PC-3 (cell line): ENCODE measurements around the gene KIF7.

Source experiments
- EZH2 ChIP-seq: fragments of 300-600 bp; sonication (generic); IDR thresholded peaks from one replicate; pipeline ENCODE4 v1.6.1; 2017; ENCODE audit warnings: antibody characterized with exemption, mild to moderate bottlenecking, low read length; ENCODE audit not compliant: unreplicated experiment
- TF ChIP-seq, protein P1 (sequence below): fragments of 300-600 bp; sonication (generic); conservative IDR thresholded peaks from 2 replicates; pipeline ENCODE4 v1.5.1; 2017; ENCODE audit warnings: antibody characterized with exemption, low read depth, mild to moderate bottlenecking, low read length

DNA sequence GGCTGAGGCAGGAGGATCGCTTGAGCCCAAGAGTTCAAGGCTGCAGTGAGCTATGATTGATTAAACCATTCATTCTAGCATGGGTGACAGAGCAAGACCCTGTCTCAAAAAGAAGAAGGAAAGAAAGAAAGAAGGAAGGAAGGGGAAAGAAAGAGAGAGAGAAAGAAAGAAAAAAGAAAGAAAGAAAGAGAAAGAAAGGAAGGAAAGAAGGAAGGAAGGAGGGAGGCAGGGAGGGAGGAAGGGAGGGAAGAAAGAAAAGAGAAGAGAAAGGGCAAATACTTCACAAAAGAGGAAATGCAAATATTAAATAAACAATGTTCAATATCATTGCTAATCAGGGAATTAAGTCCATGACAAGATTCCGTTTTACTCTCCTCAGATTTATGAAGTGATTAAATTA, 4.0 kb upstream of the KIF7 start:
- TF ChIP-seq, protein P1, sequence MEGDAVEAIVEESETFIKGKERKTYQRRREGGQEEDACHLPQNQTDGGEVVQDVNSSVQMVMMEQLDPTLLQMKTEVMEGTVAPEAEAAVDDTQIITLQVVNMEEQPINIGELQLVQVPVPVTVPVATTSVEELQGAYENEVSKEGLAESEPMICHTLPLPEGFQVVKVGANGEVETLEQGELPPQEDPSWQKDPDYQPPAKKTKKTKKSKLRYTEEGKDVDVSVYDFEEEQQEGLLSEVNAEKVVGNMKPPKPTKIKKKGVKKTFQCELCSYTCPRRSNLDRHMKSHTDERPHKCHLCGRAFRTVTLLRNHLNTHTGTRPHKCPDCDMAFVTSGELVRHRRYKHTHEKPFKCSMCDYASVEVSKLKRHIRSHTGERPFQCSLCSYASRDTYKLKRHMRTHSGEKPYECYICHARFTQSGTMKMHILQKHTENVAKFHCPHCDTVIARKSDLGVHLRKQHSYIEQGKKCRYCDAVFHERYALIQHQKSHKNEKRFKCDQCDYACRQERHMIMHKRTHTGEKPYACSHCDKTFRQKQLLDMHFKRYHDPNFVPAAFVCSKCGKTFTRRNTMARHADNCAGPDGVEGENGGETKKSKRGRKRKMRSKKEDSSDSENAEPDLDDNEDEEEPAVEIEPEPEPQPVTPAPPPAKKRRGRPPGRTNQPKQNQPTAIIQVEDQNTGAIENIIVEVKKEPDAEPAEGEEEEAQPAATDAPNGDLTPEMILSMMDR, result no peak
- no peak for TF ChIP-seq EZH2
